GM18511 (cell line): Measurements from ENCODE around the gene INPP4B.
"Not testable (repeated sequence)": the region's sequence is repeated elsewhere in the genome, so short reads cannot be mapped to it uniquely, and the experiment has no call there.

Source experiments
- ATAC-seq: cut with Tn5 transposase; IDR thresholded peaks from one replicate; pipeline ENCODE4 v1.9.1; 2021; ENCODE audit warnings: mild to moderate bottlenecking, moderate library complexity; ENCODE audit not compliant: unreplicated experiment

INPP4B gene

GRCh38 chr4:142551517-142552305 is 294.4 kb downstream of the INPP4B start:
- ATAC-seq = no peak

- ATAC-seq = no peak
These were observed 295.1 kb downstream of the INPP4B start for GRCh38 chr4:142550965-142551364.

GRCh38 chr4:142549726-142550463 is 296.2 kb downstream of the INPP4B start:
- no peak for ATAC-seq

- no peak for ATAC-seq
These were observed 296.9 kb downstream of the INPP4B start for GRCh38 chr4:142549248-142549647.

GRCh38 chr4:142548491-142548890 is 297.6 kb downstream of the INPP4B start:
- no peak for ATAC-seq

- no peak for ATAC-seq
These were observed 298.1 kb downstream of the INPP4B start for GRCh38 chr4:142547974-142548373.

GRCh38 chr4:142544594-142544993 is 301.5 kb downstream of the INPP4B start:
- no peak for ATAC-seq

GRCh38 chr4:142544039-142544438 is 302.1 kb downstream of the INPP4B start:
- no peak for ATAC-seq

- no peak for ATAC-seq
These were observed 305.7 kb downstream of the INPP4B start for GRCh38 chr4:142540483-142540804.

GRCh38 chr4:142539796-142540482 is 306.2 kb downstream of the INPP4B start:
- no peak for ATAC-seq

- ATAC-seq = no peak
These were observed 311.1 kb downstream of the INPP4B start for GRCh38 chr4:142535009-142535408.

- ATAC-seq = no peak
These were observed 314.0 kb downstream of the INPP4B start for GRCh38 chr4:142532054-142532453.

GRCh38 chr4:142530728-142531127 is 315.4 kb downstream of the INPP4B start:
- no peak for ATAC-seq

GRCh38 chr4:142528433-142528832 is 317.7 kb downstream of the INPP4B start:
- ATAC-seq = no peak

GRCh38 chr4:142523111-142523510 is 323.0 kb downstream of the INPP4B start:
- no peak for ATAC-seq

GRCh38 chr4:142519342-142519741 is 326.8 kb downstream of the INPP4B start:
- no peak for ATAC-seq

GRCh38 chr4:142516686-142517526 is 329.2 kb downstream of the INPP4B start:
- ATAC-seq = no peak

- no peak for ATAC-seq
These were observed 333.9 kb downstream of the INPP4B start for GRCh38 chr4:142512161-142512560.

- no peak for ATAC-seq
These were observed 336.2 kb downstream of the INPP4B start for GRCh38 chr4:142509881-142510280.

GRCh38 chr4:142509381-142509780 is 336.7 kb downstream of the INPP4B start:
- not testable (repeated sequence) for ATAC-seq

- no peak for ATAC-seq
These were observed 345.1 kb downstream of the INPP4B start for GRCh38 chr4:142500966-142501365.
